Fibroblast of pulmonary artery (primary cell): ENCODE measurements around the gene PAIP2B.
A peak's percentile ranks its signal among the peaks of the same experiment; 100 is the strongest.
"Not testable (repeated sequence)": the region's sequence is repeated elsewhere in the genome, so short reads cannot be mapped to it uniquely, and the experiment has no call there.

Experiments
- DNase-seq: peaks from one replicate; pipeline ENCODE4 v3.0.0-alpha.2; 2010; ENCODE audit warnings: low read depth
- H3K4me3 ChIP-seq: replicated peaks from 2 replicates; pipeline ENCODE4 v1.5.1; 2011; ENCODE audit warnings: low read depth, mild to moderate bottlenecking, control low read depth, low read length, moderate library complexity
- TF ChIP-seq, protein P1 (sequence below): IDR thresholded peaks from 2 replicates; pipeline ENCODE4 v1.5.1; 2011; ENCODE audit warnings: mild to moderate bottlenecking, control low read depth, low read length, inconsistent platforms; ENCODE audit errors: missing control alignments

Gene PAIP2B

GRCh38 chr2:71240794-71241193 lies 13.9 kb upstream of the PAIP2B start:
- TF ChIP-seq, protein P1, sequence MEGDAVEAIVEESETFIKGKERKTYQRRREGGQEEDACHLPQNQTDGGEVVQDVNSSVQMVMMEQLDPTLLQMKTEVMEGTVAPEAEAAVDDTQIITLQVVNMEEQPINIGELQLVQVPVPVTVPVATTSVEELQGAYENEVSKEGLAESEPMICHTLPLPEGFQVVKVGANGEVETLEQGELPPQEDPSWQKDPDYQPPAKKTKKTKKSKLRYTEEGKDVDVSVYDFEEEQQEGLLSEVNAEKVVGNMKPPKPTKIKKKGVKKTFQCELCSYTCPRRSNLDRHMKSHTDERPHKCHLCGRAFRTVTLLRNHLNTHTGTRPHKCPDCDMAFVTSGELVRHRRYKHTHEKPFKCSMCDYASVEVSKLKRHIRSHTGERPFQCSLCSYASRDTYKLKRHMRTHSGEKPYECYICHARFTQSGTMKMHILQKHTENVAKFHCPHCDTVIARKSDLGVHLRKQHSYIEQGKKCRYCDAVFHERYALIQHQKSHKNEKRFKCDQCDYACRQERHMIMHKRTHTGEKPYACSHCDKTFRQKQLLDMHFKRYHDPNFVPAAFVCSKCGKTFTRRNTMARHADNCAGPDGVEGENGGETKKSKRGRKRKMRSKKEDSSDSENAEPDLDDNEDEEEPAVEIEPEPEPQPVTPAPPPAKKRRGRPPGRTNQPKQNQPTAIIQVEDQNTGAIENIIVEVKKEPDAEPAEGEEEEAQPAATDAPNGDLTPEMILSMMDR: no peak
- H3K4me3 ChIP-seq: no peak overlapping the region
- DNase-seq: no peak

DNA sequence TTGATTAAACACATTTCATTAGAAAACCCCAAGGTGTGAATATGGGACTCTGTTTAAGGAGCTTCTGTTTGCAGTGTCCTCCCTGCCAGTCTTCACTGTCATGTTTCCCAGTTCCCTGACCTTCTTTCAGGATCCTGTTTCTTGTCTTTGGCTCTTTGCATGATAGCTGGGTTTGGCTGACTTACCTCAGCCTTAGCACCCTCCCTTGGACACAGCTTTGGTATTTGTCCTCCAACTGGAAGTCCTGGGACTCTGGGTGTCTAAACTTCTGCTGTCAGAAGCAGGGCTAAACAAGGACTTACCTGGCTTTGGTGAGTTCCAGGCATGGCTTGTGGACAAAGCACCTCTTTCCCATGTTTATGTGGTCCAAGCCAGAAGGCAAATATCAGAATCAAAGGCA lies 11.2 kb upstream of the PAIP2B start:
- H3K4me3 ChIP-seq: no peak overlapping the region
- DNase-seq: no peak
- TF ChIP-seq, protein P1: no peak

DNA sequence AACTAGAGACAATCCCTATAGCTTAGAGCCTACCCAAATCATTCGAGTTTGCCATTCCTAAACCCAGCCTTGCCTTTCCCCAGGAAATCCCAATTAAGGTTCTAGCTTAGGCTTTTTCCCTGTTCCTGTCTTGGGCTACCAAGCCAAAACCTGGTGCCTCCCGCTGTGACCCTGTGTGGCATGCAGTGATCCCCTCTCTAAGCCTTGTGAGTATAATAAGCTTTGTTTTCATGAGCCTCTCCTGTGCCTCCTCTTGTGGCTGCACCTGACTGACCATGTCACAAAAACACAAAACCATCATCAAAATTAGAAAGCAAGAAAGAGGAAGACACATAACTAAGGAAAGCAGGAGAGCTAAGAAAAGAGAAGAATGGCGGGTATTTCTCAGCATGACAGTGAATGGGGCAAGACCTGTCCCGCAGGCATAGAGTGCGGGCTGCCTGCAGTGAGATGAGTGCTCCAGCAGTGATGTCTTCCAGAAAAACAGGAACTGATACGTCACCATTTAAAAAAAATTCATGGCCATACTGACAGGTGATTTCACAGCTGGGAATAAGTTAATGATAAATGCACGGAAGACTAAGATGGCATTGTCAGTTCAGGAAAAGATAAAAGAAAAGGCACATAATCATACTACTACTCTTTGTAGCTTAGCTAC lies 9.2 kb upstream of the PAIP2B start:
- TF ChIP-seq, protein P1: no peak
- no peak for DNase-seq
- no peak overlapping the region for H3K4me3 ChIP-seq

DNA sequence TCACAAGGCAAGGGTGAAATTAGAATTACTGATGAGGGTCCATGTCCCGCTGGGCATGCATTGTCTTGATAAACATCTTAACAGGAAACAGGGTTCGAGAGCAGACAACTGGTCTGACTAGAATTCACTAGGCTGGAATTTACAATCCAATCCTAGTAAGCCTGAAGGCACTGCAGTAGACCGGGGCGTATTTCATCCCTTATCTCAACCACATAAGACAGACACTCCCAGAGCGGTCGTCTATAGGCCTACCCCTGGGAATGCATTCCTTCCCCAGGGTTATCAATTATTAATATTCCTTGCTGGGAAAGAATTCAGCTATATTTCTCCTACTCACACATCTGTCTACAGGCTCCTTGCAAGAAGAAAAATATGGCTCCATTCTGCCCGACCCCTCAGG lies 6.2 kb upstream of the PAIP2B start:
- DNase-seq, H3K4me3 ChIP-seq: not testable (repeated sequence)

GRCh38 chr2:71226096-71226964 lies 573 bp downstream of the PAIP2B start:
- TF ChIP-seq, protein P1: no peak
- no peak for DNase-seq
- H3K4me3 ChIP-seq: peak overlapping the region; percentile 75

GRCh38 chr2:71224935-71225334 lies 2.0 kb downstream of the PAIP2B start:
- no peak for DNase-seq
- no peak overlapping the region for H3K4me3 ChIP-seq
- TF ChIP-seq, protein P1: no peak

- H3K4me3 ChIP-seq: no peak overlapping the region
- no peak for DNase-seq
- TF ChIP-seq, protein P1: no peak
Observed at GRCh38 chr2:71224457-71224856, 2.4 kb downstream of the PAIP2B start.
